HepG2 (cell line): ENCODE measurements around the gene RTEL1. TPM values are rescaled to one million over a fixed set of nuclear protein-coding genes. Genes with fewer than 3 reads are reported as not detected.

Source experiments
- ATAC-seq: fragments of 200-7000 bp; cut with Tn5 transposase; 3 replicates; pipeline ENCODE4 v1.9.1; 2020; ENCODE audit warnings: mild to moderate bottlenecking, moderate library complexity
- BruUV-seq: library from RNA; stranded (reverse); fragments of 400-500 nt; replicated peaks from 2 replicates; lab custom pipeline; 2021; lab: Mats Ljungman, UMichigan
- CTCF ChIA-PET: fragments of 300-600 bp; formaldehyde crosslinking; extraction: SDS; loops from one replicate; lab custom pipeline; 2021; ENCODE audit warnings: low total read pairs, inconsistent platforms, low intra/inter-chr PET ratio; lab: Yijun Ruan, JAX
- POLR2A ChIA-PET: fragments of 350-600 bp; sonication (Branson Sonifier 250); formaldehyde crosslinking; loops from one replicate; lab custom pipeline; 2020; ENCODE audit warnings: antibody characterized with exemption, inconsistent platforms; lab: Yijun Ruan, JAX
- DNase-seq: peaks from one replicate; pipeline ENCODE4 v3.0.0-alpha.2; 2015; ENCODE audit warnings: low spot score
- FAIRE-seq: peaks from 3 replicates; lab custom pipeline; 2011; peaks lifted over from hg19 to GRCh38; lab: Jason Lieb, UNC
- H2AFZ ChIP-seq: one replicate; pipeline ENCODE4 v1.6.1; 2011; ENCODE audit warnings: low read length, inconsistent platforms
- H3K27ac ChIP-seq: fragments of 300-600 bp; 3 replicates; pipeline ENCODE4 v1.8.0; 2011; ENCODE audit warnings: mixed run types, mild to moderate bottlenecking, mixed read lengths, low read length, inconsistent platforms; ENCODE audit not compliant: insufficient read depth; ENCODE audit errors: extremely low read length
- H3K27me3 ChIP-seq, 2 experiments: fragments of 200-600 bp in 1 of 2; 2 replicates in 1 of 2; 3 replicates in 1 of 2; pipeline versions ENCODE4 v1.6.0 to v1.8.0; 2011; ENCODE audit warnings: low read length in 2 of 2, mild to moderate bottlenecking in 2 of 2, moderate library complexity in 2 of 2, inconsistent platforms in 1 of 2; ENCODE audit not compliant: insufficient read depth in 2 of 2, control insufficient read depth in 1 of 2
- H3K36me3 ChIP-seq, 2 experiments: fragments of 200-600 bp in 1 of 2; replicated peaks in 1 of 2; 2 replicates in 1 of 2; 3 replicates in 1 of 2; pipeline versions ENCODE4 v1.5.1 to v1.8.0; 2011; ENCODE audit warnings: low read length in 2 of 2, inconsistent platforms in 1 of 2; ENCODE audit not compliant: insufficient read depth in 2 of 2, control insufficient read depth in 1 of 2
- H3K4me1 ChIP-seq: 2 replicates; pipeline ENCODE4 v1.5.1; 2012; ENCODE audit warnings: low read length, inconsistent platforms; ENCODE audit not compliant: insufficient read depth
- H3K4me2 ChIP-seq: 2 replicates; pipeline ENCODE4 v1.6.0; 2011; ENCODE audit warnings: low read depth, low read length, inconsistent platforms
- H3K4me3 ChIP-seq, 3 experiments: fragments of 200-600 bp in 1 of 3; sonication (generic), shearing (Covaris generic) in 1 of 3; replicated peaks in 1 of 3; 2 replicates each; pipeline ENCODE4 v1.5.1; 2011 to 2016; ENCODE audit warnings: low read length in 3 of 3, inconsistent platforms in 2 of 3, low read depth in 2 of 3, mild to moderate bottlenecking in 2 of 3, control low read depth in 1 of 3, mixed read lengths in 1 of 3; ENCODE audit not compliant: insufficient read depth in 1 of 3
- H3K79me2 ChIP-seq: one replicate; pipeline ENCODE4 v1.6.1; 2011; ENCODE audit warnings: low read length, inconsistent platforms; ENCODE audit not compliant: insufficient read depth
- H3K9ac ChIP-seq: 2 replicates; pipeline ENCODE4 v1.6.0; 2011; ENCODE audit warnings: mild to moderate bottlenecking, low read depth, low read length, inconsistent platforms; ENCODE audit not compliant: insufficient read depth
- H3K9me3 ChIP-seq: 2 replicates; pipeline ENCODE4 v1.5.1; 2012; ENCODE audit warnings: mild to moderate bottlenecking, low read length
- H4K20me1 ChIP-seq: 2 replicates; pipeline ENCODE4 v1.6.0; 2011; ENCODE audit warnings: inconsistent platforms, mild to moderate bottlenecking, low read length, moderate library complexity; ENCODE audit not compliant: insufficient read depth
- BCL6 ChIP-seq: IDR thresholded peaks from 2 replicates; pipeline ENCODE4 v1.6.1; 2016; ENCODE audit warnings: missing genetic modification reagents, missing compliant biosample characterization
- DDIT3 ChIP-seq: sonication (generic); formaldehyde crosslinking; IDR thresholded peaks from 2 replicates; pipeline ENCODE4 v1.4.0; 2020; ENCODE audit warnings: mild to moderate bottlenecking, missing genetic modification reagents
- MAFF ChIP-seq: IDR thresholded peaks from 2 replicates; pipeline ENCODE4 v1.6.1; 2011; ENCODE audit warnings: low read depth, low read length, improper control_type of control experiment
- PAWR ChIP-seq: sonication (generic); formaldehyde crosslinking; IDR thresholded peaks from 2 replicates; pipeline ENCODE4 v1.4.0; 2020; ENCODE audit warnings: missing genetic modification reagents, mild to moderate bottlenecking, borderline replicate concordance
- RELA ChIP-seq: sonication (generic); formaldehyde crosslinking; IDR thresholded peaks from 2 replicates; pipeline ENCODE4 v1.4.0; 2020; ENCODE audit warnings: missing genetic modification reagents
- SRSF4 ChIP-seq: fragments of 200-400 bp; formaldehyde crosslinking; IDR thresholded peaks from one replicate; pipeline ENCODE4 v1.6.1; 2018; ENCODE audit warnings: mild to moderate bottlenecking, low read depth, low read length, moderate library complexity; ENCODE audit not compliant: poor library complexity, severe bottlenecking
- ZNF441 ChIP-seq: sonication (generic); formaldehyde crosslinking; IDR thresholded peaks from 2 replicates; pipeline ENCODE4 v1.7.0; 2021; ENCODE audit warnings: missing genetic modification reagents, borderline replicate concordance
- ZNF580 ChIP-seq: IDR thresholded peaks from 2 replicates; pipeline ENCODE4 v1.6.1; 2016; ENCODE audit warnings: low read depth, borderline replicate concordance
- ZNF737 ChIP-seq: sonication (generic); formaldehyde crosslinking; IDR thresholded peaks from 2 replicates; pipeline ENCODE4 v1.5.0; 2020; ENCODE audit warnings: missing genetic modification reagents, mild to moderate bottlenecking, borderline replicate concordance
- WGBS: methylation state at CpG from one replicate; pipeline ENCODE4 v1.1.6; 2017; ENCODE audit warnings: low lambda C conversion rate; 5-methylcytosine and 5-hydroxymethylcytosine counted together
- in situ Hi-C: cut with HindIII; loops from 2 replicates; pipeline ENCODE4 v1.10.0; 2017; ENCODE audit warnings: low pct_unique_long_range_greater_than_20kb; ENCODE audit not compliant: extremely low pct_ligation_motif_present
- intact Hi-C: fragments of 100-400 bp; cut with micrococcal nuclease; formaldehyde crosslinking; loops from one replicate; pipeline ENCODE4 v1.10.0; 2022; ENCODE audit not compliant: unreplicated experiment
- polyA plus RNA-seq, 8 experiments: library from polyadenylated mRNA; depleted of rRNA in 3 of 8; stranded (reverse) in 7 of 8; unstranded in 1 of 8; fragments of >200 nt; fragmentation: Illumina TruSeq in 4 of 8; extraction: Trizol in 4 of 8; gene quantifications; 2 replicates each; pipeline versions ENCODE4 v1.2.1 to v1.2.3, GENCODE V29; 2011 to 2016; ENCODE audit warnings: low read depth in 4 of 8, missing spikeins in 1 of 8, mixed read lengths in 1 of 8; ENCODE audit not compliant: insufficient read depth in 1 of 8
- total RNA-seq, 5 experiments: library from RNA; depleted of rRNA; stranded (reverse); fragments of >200 nt; fragmentation: Illumina TruSeq; extraction: Trizol; gene quantifications; 2 replicates each; pipeline ENCODE4 v1.2.3, GENCODE V29; 2016; ENCODE audit warnings: low read depth in 1 of 5
- TF ChIP-seq, protein P1 (sequence below): sonication (generic); formaldehyde crosslinking; IDR thresholded peaks from 2 replicates; pipeline ENCODE4 v1.5.0; 2020; ENCODE audit warnings: mild to moderate bottlenecking, missing genetic modification reagents
- TF ChIP-seq, protein P2 (sequence below): sonication (generic); formaldehyde crosslinking; IDR thresholded peaks from 2 replicates; pipeline ENCODE4 v1.5.0; 2020; ENCODE audit warnings: mild to moderate bottlenecking, missing genetic modification reagents, borderline replicate concordance

The RTEL1 gene
- total and polyA plus RNA-seq, 2 of the 13 experiments (the other 11 are each of a cell fraction or from before 2014, with no cell fraction given) = 21.8 to 36.4 TPM

DNA sequence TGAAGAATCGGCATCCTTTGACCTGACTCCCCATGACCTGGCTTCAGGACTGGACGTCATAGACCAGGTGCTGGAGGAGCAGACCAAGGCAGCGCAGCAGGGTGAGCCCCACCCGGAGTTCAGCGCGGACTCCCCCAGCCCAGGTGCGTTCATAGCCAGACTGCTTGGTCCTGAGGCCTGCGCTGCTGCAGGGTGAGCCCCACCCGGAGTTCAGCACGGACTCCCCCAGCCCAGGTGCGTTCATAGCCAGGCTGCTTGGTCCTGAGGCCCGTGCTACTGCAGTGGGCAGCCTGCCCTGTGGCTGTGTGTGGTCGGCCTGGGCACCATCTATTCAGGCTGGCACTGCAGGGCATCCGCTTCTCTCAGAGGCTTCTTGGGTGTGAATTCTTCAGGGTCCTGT is 15.8 kb downstream of the RTEL1 start (continued):
- TF ChIP-seq DDIT3 (no peak), RELA (CRISPR knock-in tag) (no peak), BCL6 (CRISPR knock-in tag) (no peak), ZNF441 (no peak), SRSF4 (no peak), ZNF580 (CRISPR knock-in tag) (no peak), PAWR (CRISPR knock-in tag) (no peak)

DNA sequence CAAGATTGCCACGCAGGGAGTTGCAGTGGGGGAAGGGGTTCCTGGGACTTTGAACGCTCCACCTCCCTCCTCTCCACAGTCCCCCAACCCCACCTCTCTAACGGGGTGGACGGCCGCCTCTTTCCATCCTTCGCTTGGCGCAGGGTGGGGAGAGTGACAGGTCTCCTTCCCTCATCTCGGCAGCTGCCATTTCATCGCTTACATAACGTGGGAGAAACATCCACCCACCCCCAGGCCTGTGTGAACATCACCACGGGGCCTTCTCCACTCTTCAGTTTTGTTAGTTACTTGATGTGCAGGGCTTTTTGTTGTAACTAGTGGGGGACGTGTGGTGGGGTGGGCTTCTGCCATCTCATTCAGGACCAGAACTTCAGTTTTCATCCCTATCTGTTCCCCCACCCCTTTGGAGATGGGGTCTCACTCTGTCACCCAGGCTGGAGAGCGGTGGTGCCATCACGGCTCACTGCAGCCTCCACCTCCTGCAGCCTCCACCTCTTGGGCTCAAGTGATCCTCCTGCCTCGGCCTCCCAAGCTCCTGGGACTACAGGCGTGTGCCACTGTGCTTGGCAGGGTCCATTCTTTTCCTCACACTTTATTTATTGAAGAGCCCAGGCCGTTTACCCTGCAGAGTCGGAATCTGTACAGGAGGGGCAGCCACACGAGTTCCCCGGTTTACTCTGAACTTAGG is 17.7 kb downstream of the RTEL1 start:
- no peaks in the 10 kb centered on the region for H4K20me1 ChIP-seq
- no peaks in the 10 kb centered on the region for H3K9me3 ChIP-seq
- ChIA-PET CTCF (no interaction called here), POLR2A (no interaction called here)
- FAIRE-seq (no peak), ATAC-seq (no peak), DNase-seq (no peak)
- in situ Hi-C loops (no loop called here), intact Hi-C loops (no loop called here)
- H3K27ac ChIP-seq = no peak overlapping the region
- no peak overlapping the region for H2AFZ ChIP-seq
- BruUV-seq = no TSS peak
- peaks cover 20 to 35% of the 10 kb centered on the region in 2 experiments for H3K36me3 ChIP-seq
- no peak overlapping the region for H3K4me3 ChIP-seq
- H3K4me2 ChIP-seq = no peak overlapping the region
- H3K4me1 ChIP-seq = no peaks in the 10 kb centered on the region
- TF ChIP-seq ZNF737 (no peak), MAFF (no peak)
- TF ChIP-seq, protein P1, sequence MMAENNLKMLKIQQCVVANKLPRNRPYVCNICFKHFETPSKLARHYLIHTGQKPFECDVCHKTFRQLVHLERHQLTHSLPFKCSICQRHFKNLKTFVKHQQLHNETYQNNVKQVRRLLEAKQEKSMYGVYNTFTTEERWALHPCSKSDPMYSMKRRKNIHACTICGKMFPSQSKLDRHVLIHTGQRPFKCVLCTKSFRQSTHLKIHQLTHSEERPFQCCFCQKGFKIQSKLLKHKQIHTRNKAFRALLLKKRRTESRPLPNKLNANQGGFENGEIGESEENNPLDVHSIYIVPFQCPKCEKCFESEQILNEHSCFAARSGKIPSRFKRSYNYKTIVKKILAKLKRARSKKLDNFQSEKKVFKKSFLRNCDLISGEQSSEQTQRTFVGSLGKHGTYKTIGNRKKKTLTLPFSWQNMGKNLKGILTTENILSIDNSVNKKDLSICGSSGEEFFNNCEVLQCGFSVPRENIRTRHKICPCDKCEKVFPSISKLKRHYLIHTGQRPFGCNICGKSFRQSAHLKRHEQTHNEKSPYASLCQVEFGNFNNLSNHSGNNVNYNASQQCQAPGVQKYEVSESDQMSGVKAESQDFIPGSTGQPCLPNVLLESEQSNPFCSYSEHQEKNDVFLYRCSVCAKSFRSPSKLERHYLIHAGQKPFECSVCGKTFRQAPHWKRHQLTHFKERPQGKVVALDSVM (CRISPR knock-in tag) = peak; percentile 90
- TF ChIP-seq, protein P2, sequence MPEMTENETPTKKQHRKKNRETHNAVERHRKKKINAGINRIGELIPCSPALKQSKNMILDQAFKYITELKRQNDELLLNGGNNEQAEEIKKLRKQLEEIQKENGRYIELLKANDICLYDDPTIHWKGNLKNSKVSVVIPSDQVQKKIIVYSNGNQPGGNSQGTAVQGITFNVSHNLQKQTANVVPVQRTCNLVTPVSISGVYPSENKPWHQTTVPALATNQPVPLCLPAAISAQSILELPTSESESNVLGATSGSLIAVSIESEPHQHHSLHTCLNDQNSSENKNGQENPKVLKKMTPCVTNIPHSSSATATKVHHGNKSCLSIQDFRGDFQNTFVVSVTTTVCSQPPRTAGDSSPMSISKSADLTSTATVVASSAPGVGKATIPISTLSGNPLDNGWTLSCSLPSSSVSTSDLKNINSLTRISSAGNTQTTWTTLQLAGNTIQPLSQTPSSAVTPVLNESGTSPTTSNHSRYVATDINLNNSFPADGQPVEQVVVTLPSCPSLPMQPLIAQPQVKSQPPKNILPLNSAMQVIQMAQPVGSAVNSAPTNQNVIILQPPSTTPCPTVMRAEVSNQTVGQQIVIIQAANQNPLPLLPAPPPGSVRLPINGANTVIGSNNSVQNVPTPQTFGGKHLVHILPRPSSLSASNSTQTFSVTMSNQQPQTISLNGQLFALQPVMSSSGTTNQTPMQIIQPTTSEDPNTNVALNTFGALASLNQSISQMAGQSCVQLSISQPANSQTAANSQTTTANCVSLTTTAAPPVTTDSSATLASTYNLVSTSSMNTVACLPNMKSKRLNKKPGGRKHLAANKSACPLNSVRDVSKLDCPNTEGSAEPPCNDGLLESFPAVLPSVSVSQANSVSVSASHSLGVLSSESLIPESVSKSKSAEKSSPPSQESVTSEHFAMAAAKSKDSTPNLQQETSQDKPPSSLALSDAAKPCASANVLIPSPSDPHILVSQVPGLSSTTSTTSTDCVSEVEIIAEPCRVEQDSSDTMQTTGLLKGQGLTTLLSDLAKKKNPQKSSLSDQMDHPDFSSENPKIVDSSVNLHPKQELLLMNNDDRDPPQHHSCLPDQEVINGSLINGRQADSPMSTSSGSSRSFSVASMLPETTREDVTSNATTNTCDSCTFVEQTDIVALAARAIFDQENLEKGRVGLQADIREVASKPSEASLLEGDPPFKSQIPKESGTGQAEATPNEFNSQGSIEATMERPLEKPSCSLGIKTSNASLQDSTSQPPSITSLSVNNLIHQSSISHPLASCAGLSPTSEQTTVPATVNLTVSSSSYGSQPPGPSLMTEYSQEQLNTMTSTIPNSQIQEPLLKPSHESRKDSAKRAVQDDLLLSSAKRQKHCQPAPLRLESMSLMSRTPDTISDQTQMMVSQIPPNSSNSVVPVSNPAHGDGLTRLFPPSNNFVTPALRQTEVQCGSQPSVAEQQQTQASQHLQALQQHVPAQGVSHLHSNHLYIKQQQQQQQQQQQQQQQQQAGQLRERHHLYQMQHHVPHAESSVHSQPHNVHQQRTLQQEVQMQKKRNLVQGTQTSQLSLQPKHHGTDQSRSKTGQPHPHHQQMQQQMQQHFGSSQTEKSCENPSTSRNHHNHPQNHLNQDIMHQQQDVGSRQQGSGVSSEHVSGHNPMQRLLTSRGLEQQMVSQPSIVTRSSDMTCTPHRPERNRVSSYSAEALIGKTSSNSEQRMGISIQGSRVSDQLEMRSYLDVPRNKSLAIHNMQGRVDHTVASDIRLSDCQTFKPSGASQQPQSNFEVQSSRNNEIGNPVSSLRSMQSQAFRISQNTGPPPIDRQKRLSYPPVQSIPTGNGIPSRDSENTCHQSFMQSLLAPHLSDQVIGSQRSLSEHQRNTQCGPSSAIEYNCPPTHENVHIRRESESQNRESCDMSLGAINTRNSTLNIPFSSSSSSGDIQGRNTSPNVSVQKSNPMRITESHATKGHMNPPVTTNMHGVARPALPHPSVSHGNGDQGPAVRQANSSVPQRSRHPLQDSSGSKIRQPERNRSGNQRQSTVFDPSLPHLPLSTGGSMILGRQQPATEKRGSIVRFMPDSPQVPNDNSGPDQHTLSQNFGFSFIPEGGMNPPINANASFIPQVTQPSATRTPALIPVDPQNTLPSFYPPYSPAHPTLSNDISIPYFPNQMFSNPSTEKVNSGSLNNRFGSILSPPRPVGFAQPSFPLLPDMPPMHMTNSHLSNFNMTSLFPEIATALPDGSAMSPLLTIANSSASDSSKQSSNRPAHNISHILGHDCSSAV = no peak
- H3K9ac ChIP-seq = no peak overlapping the region
- H3K79me2 ChIP-seq = no peaks in the 10 kb centered on the region
- no peaks in the 10 kb centered on the region for H3K27me3 ChIP-seq
- 95% methylated on average over 20 of the region's 20 CpGs for WGBS
